HepG2 (cell line): ENCODE data around the gene KDM5B. TPM values are rescaled to one million over a fixed set of nuclear protein-coding genes. Genes with fewer than 3 reads are reported as not detected.

Experiments used
- ATAC-seq: fragments of 200-7000 bp; cut with Tn5 transposase; 3 replicates; pipeline ENCODE4 v1.9.1; 2020; ENCODE audit warnings: mild to moderate bottlenecking, moderate library complexity
- BruUV-seq: library from RNA; stranded (reverse); fragments of 400-500 nt; replicated peaks from 2 replicates; lab custom pipeline; 2021; lab: Mats Ljungman, UMichigan
- CTCF ChIA-PET: fragments of 300-600 bp; formaldehyde crosslinking; extraction: SDS; loops from one replicate; lab custom pipeline; 2021; ENCODE audit warnings: low total read pairs, inconsistent platforms, low intra/inter-chr PET ratio; lab: Yijun Ruan, JAX
- POLR2A ChIA-PET: fragments of 350-600 bp; sonication (Branson Sonifier 250); formaldehyde crosslinking; loops from one replicate; lab custom pipeline; 2020; ENCODE audit warnings: antibody characterized with exemption, inconsistent platforms; lab: Yijun Ruan, JAX
- DNase-seq: peaks from one replicate; pipeline ENCODE4 v3.0.0-alpha.2; 2015; ENCODE audit warnings: low spot score
- FAIRE-seq: peaks from 3 replicates; lab custom pipeline; 2011; peaks lifted over from hg19 to GRCh38; lab: Jason Lieb, UNC
- H2AFZ ChIP-seq: one replicate; pipeline ENCODE4 v1.6.1; 2011; ENCODE audit warnings: low read length, inconsistent platforms
- H3K27ac ChIP-seq: fragments of 300-600 bp; 3 replicates; pipeline ENCODE4 v1.8.0; 2011; ENCODE audit warnings: mixed run types, mild to moderate bottlenecking, mixed read lengths, low read length, inconsistent platforms; ENCODE audit not compliant: insufficient read depth; ENCODE audit errors: extremely low read length
- H3K27me3 ChIP-seq, 2 experiments: fragments of 200-600 bp in 1 of 2; 2 replicates in 1 of 2; 3 replicates in 1 of 2; pipeline versions ENCODE4 v1.6.0 to v1.8.0; 2011; ENCODE audit warnings: low read length in 2 of 2, mild to moderate bottlenecking in 2 of 2, moderate library complexity in 2 of 2, inconsistent platforms in 1 of 2; ENCODE audit not compliant: insufficient read depth in 2 of 2, control insufficient read depth in 1 of 2
- H3K36me3 ChIP-seq, 2 experiments: fragments of 200-600 bp in 1 of 2; replicated peaks in 1 of 2; 2 replicates in 1 of 2; 3 replicates in 1 of 2; pipeline versions ENCODE4 v1.5.1 to v1.8.0; 2011; ENCODE audit warnings: low read length in 2 of 2, inconsistent platforms in 1 of 2; ENCODE audit not compliant: insufficient read depth in 2 of 2, control insufficient read depth in 1 of 2
- H3K4me1 ChIP-seq: 2 replicates; pipeline ENCODE4 v1.5.1; 2012; ENCODE audit warnings: low read length, inconsistent platforms; ENCODE audit not compliant: insufficient read depth
- H3K4me2 ChIP-seq: 2 replicates; pipeline ENCODE4 v1.6.0; 2011; ENCODE audit warnings: low read depth, low read length, inconsistent platforms
- H3K4me3 ChIP-seq, 3 experiments: fragments of 200-600 bp in 1 of 3; sonication (generic), shearing (Covaris generic) in 1 of 3; replicated peaks in 1 of 3; 2 replicates each; pipeline ENCODE4 v1.5.1; 2011 to 2016; ENCODE audit warnings: low read length in 3 of 3, inconsistent platforms in 2 of 3, low read depth in 2 of 3, mild to moderate bottlenecking in 2 of 3, control low read depth in 1 of 3, mixed read lengths in 1 of 3; ENCODE audit not compliant: insufficient read depth in 1 of 3
- H3K79me2 ChIP-seq: one replicate; pipeline ENCODE4 v1.6.1; 2011; ENCODE audit warnings: low read length, inconsistent platforms; ENCODE audit not compliant: insufficient read depth
- H3K9ac ChIP-seq: 2 replicates; pipeline ENCODE4 v1.6.0; 2011; ENCODE audit warnings: mild to moderate bottlenecking, low read depth, low read length, inconsistent platforms; ENCODE audit not compliant: insufficient read depth
- H3K9me3 ChIP-seq: 2 replicates; pipeline ENCODE4 v1.5.1; 2012; ENCODE audit warnings: mild to moderate bottlenecking, low read length
- H4K20me1 ChIP-seq: 2 replicates; pipeline ENCODE4 v1.6.0; 2011; ENCODE audit warnings: inconsistent platforms, mild to moderate bottlenecking, low read length, moderate library complexity; ENCODE audit not compliant: insufficient read depth
- ADNP ChIP-seq: sonication (generic); formaldehyde crosslinking; IDR thresholded peaks from 2 replicates; pipeline ENCODE4 v1.4.0; 2020; ENCODE audit warnings: missing genetic modification reagents
- CBFB ChIP-seq: sonication (generic); formaldehyde crosslinking; IDR thresholded peaks from 2 replicates; pipeline ENCODE4 v1.4.0; 2020; ENCODE audit warnings: missing genetic modification reagents
- CENPX ChIP-seq: sonication (generic); formaldehyde crosslinking; IDR thresholded peaks from 2 replicates; pipeline ENCODE4 v1.9.0; 2021; ENCODE audit warnings: mild to moderate bottlenecking, missing genetic modification reagents, moderate library complexity
- HMGXB3 ChIP-seq: sonication (generic); formaldehyde crosslinking; IDR thresholded peaks from 2 replicates; pipeline ENCODE4 v1.4.0; 2020; ENCODE audit warnings: missing genetic modification reagents, borderline replicate concordance
- NFE2L2 ChIP-seq: fragments of 150-350 bp; IDR thresholded peaks from 2 replicates; pipeline ENCODE4 v1.6.1; 2014; ENCODE audit warnings: low read length
- SIN3B ChIP-seq: fragments of 150-350 bp; IDR thresholded peaks from 2 replicates; pipeline ENCODE4 v1.6.1; 2014; ENCODE audit warnings: low read length
- SP2 ChIP-seq: sonication (generic); formaldehyde crosslinking; IDR thresholded peaks from 2 replicates; pipeline ENCODE4 v1.5.1; 2020; ENCODE audit warnings: mild to moderate bottlenecking, missing genetic modification reagents
- TBP ChIP-seq: sonication (generic); formaldehyde crosslinking; IDR thresholded peaks from 2 replicates; pipeline ENCODE4 v1.5.0; 2020; ENCODE audit warnings: missing genetic modification reagents
- XRCC5 ChIP-seq: fragments of 200-400 bp; formaldehyde crosslinking; optimal IDR thresholded peaks from 2 replicates; pipeline ENCODE3; 2017; ENCODE audit warnings: mild to moderate bottlenecking, low read length
- ZFP36L1 ChIP-seq: sonication (generic); formaldehyde crosslinking; IDR thresholded peaks from 2 replicates; pipeline ENCODE4 v1.8.0; 2022; ENCODE audit warnings: mild to moderate bottlenecking, missing genetic modification reagents, moderate library complexity
- ZNF3 ChIP-seq: IDR thresholded peaks from 2 replicates; pipeline ENCODE4 v1.7.0; 2017; ENCODE audit warnings: inconsistent platforms
- ZNF414 ChIP-seq: sonication (generic); formaldehyde crosslinking; IDR thresholded peaks from 2 replicates; pipeline ENCODE4 v1.5.0; 2020; ENCODE audit warnings: missing genetic modification reagents
- ZNF451 ChIP-seq: sonication (generic); formaldehyde crosslinking; IDR thresholded peaks from 2 replicates; pipeline ENCODE4 v1.5.0; 2020; ENCODE audit warnings: mild to moderate bottlenecking, missing genetic modification reagents
- ZNF530 ChIP-seq: sonication (generic); formaldehyde crosslinking; IDR thresholded peaks from 2 replicates; pipeline ENCODE4 v1.5.0; 2020; ENCODE audit warnings: low read depth, mild to moderate bottlenecking, missing genetic modification reagents
- WGBS: methylation state at CpG from one replicate; pipeline ENCODE4 v1.1.6; 2017; ENCODE audit warnings: low lambda C conversion rate; 5-methylcytosine and 5-hydroxymethylcytosine counted together
- in situ Hi-C: cut with HindIII; loops from 2 replicates; pipeline ENCODE4 v1.10.0; 2017; ENCODE audit warnings: low pct_unique_long_range_greater_than_20kb; ENCODE audit not compliant: extremely low pct_ligation_motif_present
- intact Hi-C: fragments of 100-400 bp; cut with micrococcal nuclease; formaldehyde crosslinking; loops from one replicate; pipeline ENCODE4 v1.10.0; 2022; ENCODE audit not compliant: unreplicated experiment
- polyA plus RNA-seq, 8 experiments: library from polyadenylated mRNA; depleted of rRNA in 3 of 8; stranded (reverse) in 7 of 8; unstranded in 1 of 8; fragments of >200 nt; fragmentation: Illumina TruSeq in 4 of 8; extraction: Trizol in 4 of 8; gene quantifications; 2 replicates each; pipeline versions ENCODE4 v1.2.1 to v1.2.3, GENCODE V29; 2011 to 2016; ENCODE audit warnings: low read depth in 4 of 8, missing spikeins in 1 of 8, mixed read lengths in 1 of 8; ENCODE audit not compliant: insufficient read depth in 1 of 8
- total RNA-seq, 5 experiments: library from RNA; depleted of rRNA; stranded (reverse); fragments of >200 nt; fragmentation: Illumina TruSeq; extraction: Trizol; gene quantifications; 2 replicates each; pipeline ENCODE4 v1.2.3, GENCODE V29; 2016; ENCODE audit warnings: low read depth in 1 of 5
- TF ChIP-seq, protein P1 (sequence below): sonication (generic); formaldehyde crosslinking; IDR thresholded peaks from 2 replicates; pipeline ENCODE4 v1.4.0; 2020; ENCODE audit warnings: missing genetic modification reagents

KDM5B gene
- total and polyA plus RNA-seq, 2 of the 13 experiments (the other 11 are each of a cell fraction or from before 2014, with no cell fraction given): 34.2 to 35.4 TPM

- no peak for ATAC-seq
Observed at GRCh38 chr1:202689493-202690342, 118.5 kb downstream of the KDM5B start.

More at GRCh38 chr1:202689493-202690342, 118.5 kb downstream of the KDM5B start:
- H3K79me2 ChIP-seq: no peaks in the 10 kb centered on the region
- CTCF ChIA-PET: no interaction called here
- no peaks in the 10 kb centered on the region for H3K9me3 ChIP-seq
- peaks cover 1 to 30% of the 10 kb centered on the region in 2 experiments; a peak in 2 of 5 replicates for H3K27me3 ChIP-seq
- in situ Hi-C loops (no loop called here), intact Hi-C loops (no loop called here)
- H3K27ac ChIP-seq: no peak overlapping the region
- POLR2A ChIA-PET: no interaction called here
- H3K9ac ChIP-seq: no peak overlapping the region
- H4K20me1 ChIP-seq: peaks cover 3% of the 10 kb centered on the region; the same call in 1 of the 2 replicates
- H3K4me1 ChIP-seq: no peaks in the 10 kb centered on the region
- no peak overlapping the region for H3K4me3 ChIP-seq
- no peak overlapping the region for H2AFZ ChIP-seq
- WGBS: 5% methylated on average over 7 of the region's 9 CpGs
- no peaks in the 10 kb centered on the region for H3K36me3 ChIP-seq
- FAIRE-seq (no peak), DNase-seq (no peak)
- H3K4me2 ChIP-seq: no peak overlapping the region
- no TSS peak for BruUV-seq
- TF ChIP-seq, protein P1, sequence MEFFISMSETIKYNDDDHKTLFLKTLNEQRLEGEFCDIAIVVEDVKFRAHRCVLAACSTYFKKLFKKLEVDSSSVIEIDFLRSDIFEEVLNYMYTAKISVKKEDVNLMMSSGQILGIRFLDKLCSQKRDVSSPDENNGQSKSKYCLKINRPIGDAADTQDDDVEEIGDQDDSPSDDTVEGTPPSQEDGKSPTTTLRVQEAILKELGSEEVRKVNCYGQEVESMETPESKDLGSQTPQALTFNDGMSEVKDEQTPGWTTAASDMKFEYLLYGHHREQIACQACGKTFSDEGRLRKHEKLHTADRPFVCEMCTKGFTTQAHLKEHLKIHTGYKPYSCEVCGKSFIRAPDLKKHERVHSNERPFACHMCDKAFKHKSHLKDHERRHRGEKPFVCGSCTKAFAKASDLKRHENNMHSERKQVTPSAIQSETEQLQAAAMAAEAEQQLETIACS (CRISPR knock-in tag): no peak
- TF ChIP-seq HMGXB3 (CRISPR knock-in tag): no peak
- no peak for TF ChIP-seq CBFB (CRISPR knock-in tag)
- TF ChIP-seq ZNF414 (CRISPR knock-in tag): no peak
- TF ChIP-seq CENPX (CRISPR knock-in tag): no peak
- TF ChIP-seq SIN3B: no peak
- TF ChIP-seq ZFP36L1: no peak
- TF ChIP-seq ZNF530: no peak
- no peak for TF ChIP-seq ZNF451 (CRISPR knock-in tag)
- TF ChIP-seq ADNP: no peak
- no peak for TF ChIP-seq NFE2L2
- TF ChIP-seq XRCC5: no peak
- TF ChIP-seq SP2: no peak
- no peak for TF ChIP-seq ZNF3 (CRISPR knock-in tag)
- TF ChIP-seq TBP (CRISPR knock-in tag): no peak
- TF ChIP-seq, all 625 proteins: peak for 0
